ENCODE data around the gene GINS3.
A peak's percentile ranks its signal among the peaks of the same experiment; 100 is the strongest.
"Not testable (repeated sequence)": the region's sequence is repeated elsewhere in the genome, so short reads cannot be mapped to it uniquely, and the experiment has no call there.

The GINS3 gene

GRCh38 chr16:58393138-58393504 lies 850 bp downstream of the GINS3 start:
- no peaks in the 10 kb centered on the region for H3K9me3 ChIP-seq (ENCODE audit: control insufficient read depth, insufficient read depth, low read depth, low read length)
- H3K4me3 ChIP-seq (ENCODE audit: low read depth, low read length), result peak overlapping the region; percentile 85
- H3K36me3 ChIP-seq (ENCODE audit: control insufficient read depth, insufficient read depth, low read length), result peaks cover 4% of the 10 kb centered on the region; the same call in 1 of the 2 replicates
- no peaks in the 10 kb centered on the region for H3K4me1 ChIP-seq (ENCODE audit: control insufficient read depth, insufficient read depth, low read length)
- no peak overlapping the region for H3K27ac ChIP-seq (ENCODE audit: low read depth, low read length)
- peaks cover 30% of the 10 kb centered on the region for H3K27me3 ChIP-seq (ENCODE audit: control insufficient read depth, insufficient read depth, low read length)
- H3K9ac ChIP-seq (ENCODE audit: low read length), result peak overlapping the region; percentile 90

GRCh38 chr16:58396897-58397296 lies 4.6 kb downstream of the GINS3 start:
- not testable (repeated sequence) for H3K9me3 ChIP-seq (ENCODE audit: control insufficient read depth, insufficient read depth, low read depth, low read length); H3K4me3 ChIP-seq (ENCODE audit: low read depth, low read length); H3K27me3 ChIP-seq (ENCODE audit: control insufficient read depth, insufficient read depth, low read length); H3K9ac ChIP-seq (ENCODE audit: low read length); H3K4me1 ChIP-seq (ENCODE audit: control insufficient read depth, insufficient read depth, low read length); H3K36me3 ChIP-seq (ENCODE audit: control insufficient read depth, insufficient read depth, low read length); H3K27ac ChIP-seq (ENCODE audit: low read depth, low read length)

GRCh38 chr16:58399718-58400633 lies 7.7 kb downstream of the GINS3 start:
- peaks cover 7% of the 10 kb centered on the region; the same call in 1 of the 2 replicates for H3K9me3 ChIP-seq (ENCODE audit: control insufficient read depth, insufficient read depth, low read depth, low read length)
- H3K36me3 ChIP-seq (ENCODE audit: control insufficient read depth, insufficient read depth, low read length), result peaks cover 17% of the 10 kb centered on the region; the same call in 1 of the 2 replicates
- H3K9ac ChIP-seq (ENCODE audit: low read length), result no peak overlapping the region
- H3K4me1 ChIP-seq (ENCODE audit: control insufficient read depth, insufficient read depth, low read length), result no peaks in the 10 kb centered on the region
- no peaks in the 10 kb centered on the region for H3K27me3 ChIP-seq (ENCODE audit: control insufficient read depth, insufficient read depth, low read length)
- no peak overlapping the region for H3K4me3 ChIP-seq (ENCODE audit: low read depth, low read length)
- H3K27ac ChIP-seq (ENCODE audit: low read depth, low read length), result no peak overlapping the region

- peaks cover 21% of the 10 kb centered on the region for H3K36me3 ChIP-seq (ENCODE audit: control insufficient read depth, insufficient read depth, low read length)
- not testable (repeated sequence) for H3K27me3 ChIP-seq (ENCODE audit: control insufficient read depth, insufficient read depth, low read length); H3K4me1 ChIP-seq (ENCODE audit: control insufficient read depth, insufficient read depth, low read length); H3K9me3 ChIP-seq (ENCODE audit: control insufficient read depth, insufficient read depth, low read depth, low read length); H3K4me3 ChIP-seq (ENCODE audit: low read depth, low read length); H3K9ac ChIP-seq (ENCODE audit: low read length); H3K27ac ChIP-seq (ENCODE audit: low read depth, low read length)
These were observed 9.0 kb downstream of the GINS3 start for GRCh38 chr16:58401305-58401704.

GRCh38 chr16:58402796-58403195 lies 10.5 kb downstream of the GINS3 start:
- Histone ChIP-seq H3K27me3 (ENCODE audit: control insufficient read depth, insufficient read depth, low read length) (no peaks in the 10 kb centered on the region), H3K4me1 (ENCODE audit: control insufficient read depth, insufficient read depth, low read length) (no peaks in the 10 kb centered on the region), H3K9me3 (ENCODE audit: control insufficient read depth, insufficient read depth, low read depth, low read length) (peaks cover 7% of the 10 kb centered on the region; the same call in 1 of the 2 replicates), H3K36me3 (ENCODE audit: control insufficient read depth, insufficient read depth, low read length) (peaks cover 21% of the 10 kb centered on the region), H3K27ac (ENCODE audit: low read depth, low read length) (no peak overlapping the region), H3K4me3 (ENCODE audit: low read depth, low read length) (no peak overlapping the region), H3K9ac (ENCODE audit: low read length) (no peak overlapping the region)

- H3K9ac ChIP-seq (ENCODE audit: low read length), result no peak overlapping the region
- H3K4me1 ChIP-seq (ENCODE audit: control insufficient read depth, insufficient read depth, low read length), result no peaks in the 10 kb centered on the region
- no peaks in the 10 kb centered on the region for H3K27me3 ChIP-seq (ENCODE audit: control insufficient read depth, insufficient read depth, low read length)
- H3K9me3 ChIP-seq (ENCODE audit: control insufficient read depth, insufficient read depth, low read depth, low read length), result no peaks in the 10 kb centered on the region
- H3K27ac ChIP-seq (ENCODE audit: low read depth, low read length), result no peak overlapping the region
- no peak overlapping the region for H3K4me3 ChIP-seq (ENCODE audit: low read depth, low read length)
- peaks cover 8% of the 10 kb centered on the region for H3K36me3 ChIP-seq (ENCODE audit: control insufficient read depth, insufficient read depth, low read length)
These were observed 17.2 kb downstream of the GINS3 start for GRCh38 chr16:58409316-58409973.

GRCh38 chr16:58411336-58411735 lies 19.1 kb downstream of the GINS3 start:
- Histone ChIP-seq H3K36me3 (ENCODE audit: control insufficient read depth, insufficient read depth, low read length) (no peaks in the 10 kb centered on the region), H3K27me3 (ENCODE audit: control insufficient read depth, insufficient read depth, low read length) (no peaks in the 10 kb centered on the region), H3K4me1 (ENCODE audit: control insufficient read depth, insufficient read depth, low read length) (no peaks in the 10 kb centered on the region), H3K27ac (ENCODE audit: low read depth, low read length) (no peak overlapping the region), H3K9me3 (ENCODE audit: control insufficient read depth, insufficient read depth, low read depth, low read length) (no peaks in the 10 kb centered on the region), H3K9ac (ENCODE audit: low read length) (no peak overlapping the region), H3K4me3 (ENCODE audit: low read depth, low read length) (no peak overlapping the region)

GRCh38 chr16:58411736-58412614 lies 19.7 kb downstream of the GINS3 start:
- H3K27ac ChIP-seq (ENCODE audit: low read depth, low read length), result no peak overlapping the region
- H3K4me1 ChIP-seq (ENCODE audit: control insufficient read depth, insufficient read depth, low read length), result no peaks in the 10 kb centered on the region
- no peaks in the 10 kb centered on the region for H3K9me3 ChIP-seq (ENCODE audit: control insufficient read depth, insufficient read depth, low read depth, low read length)
- no peak overlapping the region for H3K4me3 ChIP-seq (ENCODE audit: low read depth, low read length)
- H3K9ac ChIP-seq (ENCODE audit: low read length), result no peak overlapping the region
- no peaks in the 10 kb centered on the region for H3K36me3 ChIP-seq (ENCODE audit: control insufficient read depth, insufficient read depth, low read length)
- no peaks in the 10 kb centered on the region for H3K27me3 ChIP-seq (ENCODE audit: control insufficient read depth, insufficient read depth, low read length)

- not testable (repeated sequence) for H3K4me1 ChIP-seq (ENCODE audit: control insufficient read depth, insufficient read depth, low read length); H3K4me3 ChIP-seq (ENCODE audit: low read depth, low read length); H3K27me3 ChIP-seq (ENCODE audit: control insufficient read depth, insufficient read depth, low read length); H3K9ac ChIP-seq (ENCODE audit: low read length); H3K9me3 ChIP-seq (ENCODE audit: control insufficient read depth, insufficient read depth, low read depth, low read length); H3K27ac ChIP-seq (ENCODE audit: low read depth, low read length); H3K36me3 ChIP-seq (ENCODE audit: control insufficient read depth, insufficient read depth, low read length)
These were observed 20.3 kb downstream of the GINS3 start for GRCh38 chr16:58412615-58412970.

- Histone ChIP-seq H3K4me3 (ENCODE audit: low read depth, low read length) (no peak overlapping the region), H3K27me3 (ENCODE audit: control insufficient read depth, insufficient read depth, low read length) (no peaks in the 10 kb centered on the region), H3K36me3 (ENCODE audit: control insufficient read depth, insufficient read depth, low read length) (no peaks in the 10 kb centered on the region), H3K4me1 (ENCODE audit: control insufficient read depth, insufficient read depth, low read length) (0 out of 2 replicates have a peak, but pooled peaks cover under 1% of the 10 kb centered on the region), H3K9me3 (ENCODE audit: control insufficient read depth, insufficient read depth, low read depth, low read length) (no peaks in the 10 kb centered on the region), H3K27ac (ENCODE audit: low read depth, low read length) (no peak overlapping the region), H3K9ac (ENCODE audit: low read length) (no peak overlapping the region)
These were observed 21.1 kb downstream of the GINS3 start for GRCh38 chr16:58413359-58413758.
